SK-N-SH (cell line): ENCODE results near the gene FBXO10. TPM values are rescaled to one million over a fixed set of nuclear protein-coding genes. Genes with fewer than 3 reads are reported as not detected.

Experiments used
- CTCF ChIA-PET: fragments of 300-600, 350-600 bp; formaldehyde crosslinking; extraction: SDS; loops from one replicate; lab custom pipeline; 2021; lab: Yijun Ruan, JAX
- POLR2A ChIA-PET: fragments of 350-600 bp; sonication (Branson Sonifier 250); formaldehyde crosslinking; extraction: SDS; loops from one replicate; lab custom pipeline; 2020; ENCODE audit warnings: antibody characterized with exemption, inconsistent platforms; lab: Yijun Ruan, JAX
- DNase-seq: peaks from one replicate; pipeline ENCODE4 v3.0.0; 2012
- H2AFZ ChIP-seq: fragments of 200-600 bp; sonication (generic); 2 replicates; pipeline ENCODE4 v1.8.1; 2016; ENCODE audit warnings: antibody characterized with exemption, mild to moderate bottlenecking, low read depth
- H3F3A ChIP-seq: fragments of 200-600 bp; sonication (generic); replicated peaks from 2 replicates; pipeline ENCODE3; 2016; ENCODE audit warnings: antibody characterized with exemption, mild to moderate bottlenecking; ENCODE audit not compliant: insufficient read depth
- H3K27ac ChIP-seq, 2 experiments: fragments of 200-500 bp in 1 of 2; fragments of 200-600 bp in 1 of 2; sonication (Bioruptor generic) in 1 of 2; sonication (generic), shearing (Covaris generic) in 1 of 2; 2 replicates each; pipeline versions ENCODE4 v1.5.1 to v1.6.1; 2014 to 2016; ENCODE audit warnings: low read depth in 2 of 2, inconsistent platforms in 1 of 2, low read length in 1 of 2, mild to moderate bottlenecking in 1 of 2, mixed read lengths in 1 of 2
- H3K27me3 ChIP-seq: fragments of 200-600 bp; sonication (generic), shearing (Covaris generic); 2 replicates; pipeline ENCODE4 v1.6.1; 2016; ENCODE audit warnings: mixed run types; ENCODE audit not compliant: insufficient read depth
- H3K36me3 ChIP-seq, 2 experiments: fragments of 200-500 bp in 1 of 2; fragments of 200-600 bp in 1 of 2; sonication (Bioruptor generic) in 1 of 2; sonication (generic) in 1 of 2; replicated peaks in 1 of 2; 2 replicates each; pipeline versions ENCODE3 to v1.5.1; 2014 to 2016; ENCODE audit warnings: low read length in 1 of 2, mild to moderate bottlenecking in 1 of 2; ENCODE audit not compliant: insufficient read depth in 2 of 2, control insufficient read depth in 1 of 2
- H3K4me1 ChIP-seq, 2 experiments: fragments of 200-500 bp in 1 of 2; fragments of 200-600 bp in 1 of 2; sonication (Bioruptor generic) in 1 of 2; sonication (generic), shearing (Covaris generic) in 1 of 2; 2 replicates each; pipeline versions ENCODE4 v1.5.1 to v1.6.1; 2014 to 2016; ENCODE audit warnings: low read depth in 1 of 2, low read length in 1 of 2, mixed run types in 1 of 2; ENCODE audit not compliant: insufficient read depth in 2 of 2, control insufficient read depth in 1 of 2
- H3K4me2 ChIP-seq: fragments of 200-600 bp; sonication (generic), shearing (Covaris generic); 2 replicates; pipeline ENCODE4 v1.6.1; 2017; ENCODE audit warnings: mixed run types
- H3K4me3 ChIP-seq, 2 experiments: fragments of 200-500 bp in 1 of 2; fragments of 200-600 bp in 1 of 2; sonication (Bioruptor generic) in 1 of 2; sonication (generic), shearing (Covaris generic) in 1 of 2; 2 replicates each; pipeline versions ENCODE4 v1.5.1 to v1.8.1; 2014 to 2016; ENCODE audit warnings: low read depth in 2 of 2, inconsistent platforms in 1 of 2, low read length in 1 of 2, mild to moderate bottlenecking in 1 of 2, mixed read lengths in 1 of 2, moderate library complexity in 1 of 2
- H3K79me2 ChIP-seq: fragments of 200-600 bp; sonication (generic); 2 replicates; pipeline ENCODE4 v1.8.1; 2017; ENCODE audit warnings: mild to moderate bottlenecking; ENCODE audit not compliant: insufficient read depth
- H3K9ac ChIP-seq: fragments of 200-600 bp; sonication (generic); 2 replicates; pipeline ENCODE4 v1.6.1; 2017; ENCODE audit warnings: mixed run types
- H3K9me2 ChIP-seq: fragments of 200-600 bp; sonication (generic); 2 replicates; pipeline ENCODE4 v1.6.1; 2017; ENCODE audit warnings: mixed run types
- H3K9me3 ChIP-seq: fragments of 200-600 bp; sonication (generic); 2 replicates; pipeline ENCODE4 v1.6.1; 2017; ENCODE audit warnings: mixed run types, mild to moderate bottlenecking, moderate library complexity
- H4K20me1 ChIP-seq: fragments of 200-600 bp; sonication (generic); 2 replicates; pipeline ENCODE4 v1.6.1; 2017; ENCODE audit warnings: mild to moderate bottlenecking, mixed run types; ENCODE audit not compliant: insufficient read depth
- CHD2 ChIP-seq: fragments of 150-350 bp; IDR thresholded peaks from 2 replicates; pipeline ENCODE4 v1.6.1; 2018; ENCODE audit warnings: low read length; ENCODE audit not compliant: partially characterized antibody
- GABPA ChIP-seq: IDR thresholded peaks from 2 replicates; pipeline ENCODE4 v1.4.0; 2012; ENCODE audit warnings: low read depth, mild to moderate bottlenecking
- GATA2 ChIP-seq: sonication (generic); formaldehyde crosslinking; IDR thresholded peaks from 2 replicates; pipeline ENCODE4 v1.5.0; 2020; ENCODE audit warnings: mild to moderate bottlenecking, missing genetic modification reagents
- MXI1 ChIP-seq: IDR thresholded peaks from 2 replicates; pipeline ENCODE4 v1.6.1; 2012; ENCODE audit warnings: mild to moderate bottlenecking, low read depth, low read length, improper control_type of control experiment
- NRF1 ChIP-seq: IDR thresholded peaks from 2 replicates; pipeline ENCODE4 v1.6.1; 2012; ENCODE audit warnings: low read depth, mild to moderate bottlenecking, low read length
- PBX3 ChIP-seq: IDR thresholded peaks from 2 replicates; pipeline ENCODE4; 2012
- POLR2AphosphoS5 ChIP-seq: IDR thresholded peaks from 2 replicates; pipeline ENCODE4 v1.6.1; 2012; ENCODE audit warnings: low read depth, low read length
- RAD21 ChIP-seq: IDR thresholded peaks from 2 replicates; pipeline ENCODE4 v1.6.1; 2012; ENCODE audit warnings: mild to moderate bottlenecking, low read length
- RFX5 ChIP-seq: IDR thresholded peaks from 2 replicates; pipeline ENCODE4 v1.6.1; 2012; ENCODE audit warnings: mild to moderate bottlenecking, improper control_type of control experiment, low read length
- SIN3A ChIP-seq: IDR thresholded peaks from 2 replicates; pipeline ENCODE4 v1.6.1; 2012; ENCODE audit warnings: low read depth, mild to moderate bottlenecking, low read length, moderate library complexity, borderline replicate concordance
- SMC3 ChIP-seq: IDR thresholded peaks from 2 replicates; pipeline ENCODE4 v1.6.1; 2012; ENCODE audit warnings: low read depth, low read length, improper control_type of control experiment
- USF1 ChIP-seq: IDR thresholded peaks from 2 replicates; pipeline ENCODE4 v1.4.0; 2012; ENCODE audit warnings: low read depth, borderline replicate concordance
- YY1 ChIP-seq: IDR thresholded peaks from 2 replicates; pipeline ENCODE4 v1.4.0; 2012; ENCODE audit warnings: low read depth, mild to moderate bottlenecking
- WGBS: methylation state at CpG from one replicate; pipeline ENCODE4 v1.1.6; 2017; ENCODE audit warnings: low lambda C conversion rate; 5-methylcytosine and 5-hydroxymethylcytosine counted together
- polyA plus RNA-seq, 3 experiments: library from polyadenylated mRNA; depleted of rRNA; stranded (reverse); fragments of >200 nt; gene quantifications; 2 replicates each; pipeline ENCODE4 v1.2.3, GENCODE V29; 2012
- TF ChIP-seq, protein P1 (sequence below): fragments of 150-350 bp; IDR thresholded peaks from 2 replicates; pipeline ENCODE4 v1.6.1; 2017; ENCODE audit warnings: antibody characterized with exemption, low read length, low read depth, borderline replicate concordance
- TF ChIP-seq, protein P2 (sequence below): fragments of 200-600 bp; sonication (generic); IDR thresholded peaks from 2 replicates; pipeline ENCODE4 v1.6.1; 2017; ENCODE audit warnings: antibody characterized with exemption, mild to moderate bottlenecking, moderate library complexity
- TF ChIP-seq, protein P3 (sequence below): IDR thresholded peaks from 2 replicates; pipeline ENCODE4 v1.4.0; 2012; ENCODE audit warnings: low read depth, borderline replicate concordance

FBXO10 gene
- polyA plus RNA-seq, 1 of the 3 experiments (the other 2 are of a cell fraction) = 10.1 TPM

- Histone ChIP-seq H3K27me3 (no peaks in the 10 kb centered on the region), H3K4me3 (no peak overlapping the region), H3K9me2 (no peaks in the 10 kb centered on the region), H3K79me2 (no peaks in the 10 kb centered on the region), H3K4me2 (no peak overlapping the region), H4K20me1 (no peaks in the 10 kb centered on the region), H3K4me1 (peaks cover 0 to 11% of the 10 kb centered on the region in 2 experiments; a peak in 2 of 4 replicates), H3K36me3 (no peaks in the 10 kb centered on the region), H2AFZ (no peak overlapping the region), H3K9me3 (no peaks in the 10 kb centered on the region), H3K9ac (no peak overlapping the region), H3F3A (no peaks in the 10 kb centered on the region), H3K27ac (no peak overlapping the region)
- TF ChIP-seq MXI1 (no peak), SIN3A (no peak)
- POLR2A ChIA-PET = no interaction called here
- DNase-seq = no peak
- 49% methylated on average over 2 of the region's 2 CpGs for WGBS
- CTCF ChIA-PET = no interaction called here
Observed at GRCh38 chr9:37617161-37617560, 41.0 kb upstream of the FBXO10 start.

- Histone ChIP-seq H3K79me2 (no peaks in the 10 kb centered on the region), H3K9ac (no peak overlapping the region), H3K27ac (no peak overlapping the region), H3K4me3 (no peak overlapping the region), H4K20me1 (no peaks in the 10 kb centered on the region), H3K9me2 (no peaks in the 10 kb centered on the region), H3K9me3 (no peaks in the 10 kb centered on the region), H3K36me3 (no peaks in the 10 kb centered on the region), H3K4me1 (no peaks in the 10 kb centered on the region), H3K4me2 (no peak overlapping the region), H3K27me3 (no peaks in the 10 kb centered on the region; the same call in 1 of the 2 replicates), H3F3A (no peaks in the 10 kb centered on the region), H2AFZ (no peak overlapping the region)
- DNase-seq = no peak
- no peak for TF ChIP-seq RFX5
- TF ChIP-seq PBX3 = no peak
- TF ChIP-seq MXI1 = no peak
- TF ChIP-seq NRF1 = no peak
- TF ChIP-seq, protein P1, sequence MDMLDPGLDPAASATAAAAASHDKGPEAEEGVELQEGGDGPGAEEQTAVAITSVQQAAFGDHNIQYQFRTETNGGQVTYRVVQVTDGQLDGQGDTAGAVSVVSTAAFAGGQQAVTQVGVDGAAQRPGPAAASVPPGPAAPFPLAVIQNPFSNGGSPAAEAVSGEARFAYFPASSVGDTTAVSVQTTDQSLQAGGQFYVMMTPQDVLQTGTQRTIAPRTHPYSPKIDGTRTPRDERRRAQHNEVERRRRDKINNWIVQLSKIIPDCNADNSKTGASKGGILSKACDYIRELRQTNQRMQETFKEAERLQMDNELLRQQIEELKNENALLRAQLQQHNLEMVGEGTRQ = no peak
- TF ChIP-seq, protein P2, sequence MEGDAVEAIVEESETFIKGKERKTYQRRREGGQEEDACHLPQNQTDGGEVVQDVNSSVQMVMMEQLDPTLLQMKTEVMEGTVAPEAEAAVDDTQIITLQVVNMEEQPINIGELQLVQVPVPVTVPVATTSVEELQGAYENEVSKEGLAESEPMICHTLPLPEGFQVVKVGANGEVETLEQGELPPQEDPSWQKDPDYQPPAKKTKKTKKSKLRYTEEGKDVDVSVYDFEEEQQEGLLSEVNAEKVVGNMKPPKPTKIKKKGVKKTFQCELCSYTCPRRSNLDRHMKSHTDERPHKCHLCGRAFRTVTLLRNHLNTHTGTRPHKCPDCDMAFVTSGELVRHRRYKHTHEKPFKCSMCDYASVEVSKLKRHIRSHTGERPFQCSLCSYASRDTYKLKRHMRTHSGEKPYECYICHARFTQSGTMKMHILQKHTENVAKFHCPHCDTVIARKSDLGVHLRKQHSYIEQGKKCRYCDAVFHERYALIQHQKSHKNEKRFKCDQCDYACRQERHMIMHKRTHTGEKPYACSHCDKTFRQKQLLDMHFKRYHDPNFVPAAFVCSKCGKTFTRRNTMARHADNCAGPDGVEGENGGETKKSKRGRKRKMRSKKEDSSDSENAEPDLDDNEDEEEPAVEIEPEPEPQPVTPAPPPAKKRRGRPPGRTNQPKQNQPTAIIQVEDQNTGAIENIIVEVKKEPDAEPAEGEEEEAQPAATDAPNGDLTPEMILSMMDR = no peak
- TF ChIP-seq POLR2AphosphoS5 = no peak
- no peak for TF ChIP-seq GABPA
- TF ChIP-seq, protein P3, sequence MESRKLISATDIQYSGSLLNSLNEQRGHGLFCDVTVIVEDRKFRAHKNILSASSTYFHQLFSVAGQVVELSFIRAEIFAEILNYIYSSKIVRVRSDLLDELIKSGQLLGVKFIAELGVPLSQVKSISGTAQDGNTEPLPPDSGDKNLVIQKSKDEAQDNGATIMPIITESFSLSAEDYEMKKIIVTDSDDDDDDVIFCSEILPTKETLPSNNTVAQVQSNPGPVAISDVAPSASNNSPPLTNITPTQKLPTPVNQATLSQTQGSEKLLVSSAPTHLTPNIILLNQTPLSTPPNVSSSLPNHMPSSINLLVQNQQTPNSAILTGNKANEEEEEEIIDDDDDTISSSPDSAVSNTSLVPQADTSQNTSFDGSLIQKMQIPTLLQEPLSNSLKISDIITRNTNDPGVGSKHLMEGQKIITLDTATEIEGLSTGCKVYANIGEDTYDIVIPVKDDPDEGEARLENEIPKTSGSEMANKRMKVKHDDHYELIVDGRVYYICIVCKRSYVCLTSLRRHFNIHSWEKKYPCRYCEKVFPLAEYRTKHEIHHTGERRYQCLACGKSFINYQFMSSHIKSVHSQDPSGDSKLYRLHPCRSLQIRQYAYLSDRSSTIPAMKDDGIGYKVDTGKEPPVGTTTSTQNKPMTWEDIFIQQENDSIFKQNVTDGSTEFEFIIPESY = no peak
- TF ChIP-seq YY1 = no peak
- no peak for TF ChIP-seq RAD21
- no peak for TF ChIP-seq USF1
- TF ChIP-seq CHD2 = no peak
- no peak for TF ChIP-seq GATA2 (CRISPR knock-in tag)
- TF ChIP-seq SMC3 = no peak
- 79% methylated on average over 1 of the region's 1 CpG for WGBS
- CTCF ChIA-PET = no interaction called here
- POLR2A ChIA-PET = no interaction called here
Observed at GRCh38 chr9:37611961-37612360, 35.8 kb upstream of the FBXO10 start.
